Measurements from ENCODE around the gene LARGE1.

Gene LARGE1

DNA sequence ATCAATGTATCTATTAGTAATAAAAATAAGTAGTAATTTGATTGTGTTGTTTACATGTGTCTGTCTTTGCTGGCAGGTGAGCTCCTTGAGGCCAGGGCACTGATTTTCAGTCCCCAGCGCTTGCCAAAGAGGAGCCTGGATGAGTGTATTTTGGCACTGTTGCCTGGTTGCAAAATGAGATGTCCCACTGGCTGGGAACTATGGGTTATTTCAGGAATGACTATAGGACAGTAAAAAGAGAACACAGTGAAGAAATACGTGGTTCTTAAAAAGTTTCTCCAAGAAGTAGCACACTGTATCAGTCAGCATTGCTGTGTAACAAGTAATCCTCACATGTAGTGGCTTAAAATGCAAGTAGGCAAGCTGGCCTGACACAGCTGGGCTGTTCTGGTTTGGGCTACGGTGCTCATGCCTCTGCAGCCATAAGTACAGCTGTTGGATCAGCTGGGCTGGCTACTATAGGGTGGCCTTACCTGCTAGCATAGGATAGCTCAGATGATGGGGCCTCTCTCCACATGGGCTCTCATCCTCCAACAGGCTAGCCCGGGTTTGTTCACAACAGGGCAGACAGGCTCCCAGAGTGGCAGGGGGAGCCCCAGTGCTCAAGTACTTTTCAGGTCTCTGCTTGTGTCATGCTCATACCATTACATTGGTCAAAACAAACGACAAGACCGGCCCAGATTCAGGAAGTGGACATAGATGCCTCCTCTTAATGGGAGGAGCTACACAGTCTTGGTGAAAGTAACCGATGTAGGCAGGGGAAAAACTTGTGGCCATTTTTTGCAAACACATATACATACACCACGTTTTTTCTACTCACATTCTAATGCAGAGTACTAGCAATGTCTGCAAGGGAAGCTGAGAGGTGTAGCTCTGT, 399.1 kb downstream of the LARGE1 start:
- peaks cover 14% of the 10 kb centered on the region for H3K4me1 ChIP-seq (ENCODE audit: insufficient read depth, low read length)
- no peak overlapping the region for H3K9ac ChIP-seq (ENCODE audit: low read depth, low read length)

DNA sequence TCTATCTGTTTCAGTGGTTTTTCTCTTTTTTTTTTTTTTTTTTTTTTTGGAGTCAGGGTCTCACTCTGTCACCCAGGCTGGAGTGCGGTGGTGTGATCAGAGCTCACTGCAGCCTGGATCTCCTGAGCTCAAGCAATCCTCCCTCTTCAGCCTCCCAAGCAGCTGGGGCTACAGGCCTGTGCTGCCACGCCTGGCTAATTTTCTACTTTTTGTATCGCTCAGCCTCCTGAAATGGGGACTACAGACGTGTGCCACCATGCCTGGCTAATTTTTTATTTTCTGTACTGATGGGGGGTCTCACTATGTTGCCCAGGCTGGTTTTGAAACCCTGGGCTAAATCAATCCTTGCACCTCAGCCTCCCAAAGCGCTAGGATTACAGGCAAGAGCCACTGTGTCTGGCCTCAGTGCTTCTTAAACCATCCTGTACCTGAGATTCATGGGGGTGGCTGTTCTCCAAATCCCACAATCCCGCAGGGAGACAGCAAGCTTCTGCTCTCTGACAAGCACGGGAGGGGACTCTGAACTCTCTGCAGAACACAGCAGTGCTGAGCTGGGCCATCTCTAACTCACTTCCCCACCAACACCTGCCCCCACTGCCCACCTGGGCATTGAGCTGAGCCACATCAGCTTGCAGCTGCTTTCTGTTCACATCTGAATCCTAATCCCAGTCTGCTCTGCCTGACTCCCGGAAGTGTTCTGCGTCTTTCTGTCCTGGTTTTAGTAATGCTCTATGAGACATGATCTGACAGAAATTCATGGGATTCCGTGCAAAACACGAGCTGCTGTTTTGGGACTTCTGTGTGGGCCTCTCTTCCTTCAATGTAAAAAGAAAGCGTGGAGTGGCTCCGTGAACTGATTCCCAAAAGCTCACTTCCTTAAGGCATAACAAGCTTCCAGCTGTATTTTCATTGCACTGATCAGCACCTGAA, 400.0 kb downstream of the LARGE1 start:
- H3K36me3 ChIP-seq (ENCODE audit: insufficient read depth, low read length), result peaks cover 6% of the 10 kb centered on the region; the same call in 1 of the 2 replicates
- H3K9ac ChIP-seq (ENCODE audit: low read depth, low read length), result no peak overlapping the region
- no peaks in the 10 kb centered on the region for H3K27me3 ChIP-seq (ENCODE audit: insufficient read depth, low read length)
- WGBS, result 94% methylated on average over 13 of the region's 13 CpGs
- H3K9me3 ChIP-seq (ENCODE audit: insufficient read depth, low read depth, low read length), result no peaks in the 10 kb centered on the region
- no peak overlapping the region for H3K27ac ChIP-seq (ENCODE audit: low read depth, low read length)
- H3K4me3 ChIP-seq (ENCODE audit: low read length), result no peak overlapping the region
- peaks cover 9% of the 10 kb centered on the region for H3K4me1 ChIP-seq (ENCODE audit: insufficient read depth, low read length)

More for the DNA sequence above, 399.1 kb downstream of the LARGE1 start:
- Histone ChIP-seq H3K9me3 (ENCODE audit: insufficient read depth, low read depth, low read length) (no peaks in the 10 kb centered on the region), H3K27ac (ENCODE audit: low read depth, low read length) (no peak overlapping the region), H3K36me3 (ENCODE audit: insufficient read depth, low read length) (peaks cover 6% of the 10 kb centered on the region; the same call in 1 of the 2 replicates), H3K27me3 (ENCODE audit: insufficient read depth, low read length) (no peaks in the 10 kb centered on the region), H3K4me3 (ENCODE audit: low read length) (no peak overlapping the region)
- 96% methylated on average over 7 of the region's 8 CpGs for WGBS

GRCh38 chr22:33519071-33519973, 401.0 kb downstream of the LARGE1 start:
- Histone ChIP-seq H3K9me3 (ENCODE audit: insufficient read depth, low read depth, low read length) (no peaks in the 10 kb centered on the region), H3K27me3 (ENCODE audit: insufficient read depth, low read length) (no peaks in the 10 kb centered on the region), H3K27ac (ENCODE audit: low read depth, low read length) (no peak overlapping the region), H3K36me3 (ENCODE audit: insufficient read depth, low read length) (peaks cover 6% of the 10 kb centered on the region; the same call in 1 of the 2 replicates), H3K4me1 (ENCODE audit: insufficient read depth, low read length) (peaks cover under 1% of the 10 kb centered on the region), H3K4me3 (ENCODE audit: low read length) (no peak overlapping the region), H3K9ac (ENCODE audit: low read depth, low read length) (no peak overlapping the region)
- 70% methylated on average over 13 of the region's 13 CpGs for WGBS

- peaks cover 6% of the 10 kb centered on the region; the same call in 1 of the 2 replicates for H3K36me3 ChIP-seq (ENCODE audit: insufficient read depth, low read length)
- no peak overlapping the region for H3K9ac ChIP-seq (ENCODE audit: low read depth, low read length)
- no peaks in the 10 kb centered on the region for H3K27me3 ChIP-seq (ENCODE audit: insufficient read depth, low read length)
- WGBS, result 95% methylated on average over 7 of the region's 7 CpGs
- no peak overlapping the region for H3K4me3 ChIP-seq (ENCODE audit: low read length)
- no peak overlapping the region for H3K27ac ChIP-seq (ENCODE audit: low read depth, low read length)
- no peaks in the 10 kb centered on the region for H3K9me3 ChIP-seq (ENCODE audit: insufficient read depth, low read depth, low read length)
- peaks cover 1% of the 10 kb centered on the region for H3K4me1 ChIP-seq (ENCODE audit: insufficient read depth, low read length)
These were observed 401.9 kb downstream of the LARGE1 start for GRCh38 chr22:33518405-33518804.

- H3K9me3 ChIP-seq (ENCODE audit: insufficient read depth, low read depth, low read length), result no peaks in the 10 kb centered on the region
- 92% methylated on average over 8 of the region's 8 CpGs for WGBS
- no peaks in the 10 kb centered on the region for H3K27me3 ChIP-seq (ENCODE audit: insufficient read depth, low read length)
- H3K9ac ChIP-seq (ENCODE audit: low read depth, low read length), result no peak overlapping the region
- H3K4me1 ChIP-seq (ENCODE audit: insufficient read depth, low read length), result peaks cover 6% of the 10 kb centered on the region
- H3K4me3 ChIP-seq (ENCODE audit: low read length), result no peak overlapping the region
- no peaks in the 10 kb centered on the region for H3K36me3 ChIP-seq (ENCODE audit: insufficient read depth, low read length)
- no peak overlapping the region for H3K27ac ChIP-seq (ENCODE audit: low read depth, low read length)
These were observed 404.5 kb downstream of the LARGE1 start for GRCh38 chr22:33515795-33516194.

GRCh38 chr22:33513388-33514338, 406.6 kb downstream of the LARGE1 start:
- H3K27me3 ChIP-seq (ENCODE audit: insufficient read depth, low read length), result no peaks in the 10 kb centered on the region
- H3K36me3 ChIP-seq (ENCODE audit: insufficient read depth, low read length), result no peaks in the 10 kb centered on the region
- WGBS, result 95% methylated on average over 5 of the region's 7 CpGs
- no peak overlapping the region for H3K4me3 ChIP-seq (ENCODE audit: low read length)
- H3K4me1 ChIP-seq (ENCODE audit: insufficient read depth, low read length), result peaks cover 6% of the 10 kb centered on the region; the same call in 1 of the 2 replicates
- H3K9me3 ChIP-seq (ENCODE audit: insufficient read depth, low read depth, low read length), result no peaks in the 10 kb centered on the region
- no peak overlapping the region for H3K27ac ChIP-seq (ENCODE audit: low read depth, low read length)
- no peak overlapping the region for H3K9ac ChIP-seq (ENCODE audit: low read depth, low read length)

- Histone ChIP-seq H3K36me3 (ENCODE audit: insufficient read depth, low read length) (no peaks in the 10 kb centered on the region), H3K4me1 (ENCODE audit: insufficient read depth, low read length) (peaks cover 6% of the 10 kb centered on the region; the same call in 1 of the 2 replicates), H3K27ac (ENCODE audit: low read depth, low read length) (no peak overlapping the region), H3K9me3 (ENCODE audit: insufficient read depth, low read depth, low read length) (no peaks in the 10 kb centered on the region), H3K27me3 (ENCODE audit: insufficient read depth, low read length) (no peaks in the 10 kb centered on the region), H3K9ac (ENCODE audit: low read depth, low read length) (no peak overlapping the region), H3K4me3 (ENCODE audit: low read length) (no peak overlapping the region)
- WGBS, result 73% methylated on average over 3 of the region's 3 CpGs
These were observed 407.4 kb downstream of the LARGE1 start for GRCh38 chr22:33512908-33513307.

- 97% methylated on average over 6 of the region's 6 CpGs for WGBS
- Histone ChIP-seq H3K36me3 (ENCODE audit: insufficient read depth, low read length) (no peaks in the 10 kb centered on the region), H3K4me3 (ENCODE audit: low read length) (no peak overlapping the region), H3K27me3 (ENCODE audit: insufficient read depth, low read length) (no peaks in the 10 kb centered on the region), H3K9me3 (ENCODE audit: insufficient read depth, low read depth, low read length) (no peaks in the 10 kb centered on the region), H3K4me1 (ENCODE audit: insufficient read depth, low read length) (peaks cover 6% of the 10 kb centered on the region; the same call in 1 of the 2 replicates), H3K27ac (ENCODE audit: low read depth, low read length) (no peak overlapping the region), H3K9ac (ENCODE audit: low read depth, low read length) (no peak overlapping the region)
These were observed 409.8 kb downstream of the LARGE1 start for GRCh38 chr22:33510429-33510904.

DNA sequence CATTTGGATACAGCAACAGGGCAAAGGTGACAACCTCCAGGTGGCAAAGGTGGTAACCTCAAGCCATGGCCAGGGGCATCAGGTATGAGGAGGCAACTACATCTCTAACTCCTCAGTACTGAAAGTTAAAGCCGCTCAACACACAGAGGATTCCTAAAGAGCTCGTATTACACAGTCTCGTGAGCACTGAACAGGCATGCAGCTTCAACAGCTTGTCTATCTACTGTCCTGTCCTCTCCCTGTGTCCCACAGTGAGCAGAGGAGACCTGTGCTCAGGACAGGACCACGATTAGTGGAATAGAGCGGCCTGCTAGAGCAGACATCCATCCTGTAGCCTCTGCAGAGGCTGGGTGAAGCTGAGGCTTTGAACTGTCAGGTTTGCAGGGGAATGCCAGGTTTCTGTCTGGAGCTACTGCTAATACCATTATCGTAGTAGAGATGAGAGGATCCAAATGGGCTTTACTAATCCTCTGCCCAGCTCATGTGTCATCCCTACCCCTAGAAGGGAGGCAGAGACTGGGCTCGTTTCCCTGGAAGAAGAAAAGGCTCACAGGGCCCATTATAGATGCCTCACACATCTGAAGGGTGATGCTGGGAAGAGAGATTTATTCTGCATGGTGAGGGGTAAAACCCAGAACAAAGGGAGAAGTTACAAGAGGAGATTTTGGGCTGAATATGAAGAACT, 415.2 kb downstream of the LARGE1 start:
- no peaks in the 10 kb centered on the region for H3K4me1 ChIP-seq (ENCODE audit: insufficient read depth, low read length)
- H3K4me3 ChIP-seq (ENCODE audit: low read length), result no peak overlapping the region
- H3K27me3 ChIP-seq (ENCODE audit: insufficient read depth, low read length), result no peaks in the 10 kb centered on the region
- no peak overlapping the region for H3K9ac ChIP-seq (ENCODE audit: low read depth, low read length)
- H3K27ac ChIP-seq (ENCODE audit: low read depth, low read length), result no peak overlapping the region
- 88% methylated on average over 7 of the region's 7 CpGs for WGBS
- no peaks in the 10 kb centered on the region for H3K9me3 ChIP-seq (ENCODE audit: insufficient read depth, low read depth, low read length)
- H3K36me3 ChIP-seq (ENCODE audit: insufficient read depth, low read length), result no peaks in the 10 kb centered on the region
